Measurements from ENCODE around the gene CAMSAP3. TPM values are rescaled to one million over a fixed set of nuclear protein-coding genes. Genes with fewer than 3 reads are reported as not detected.

CAMSAP3 gene
- total and polyA plus RNA-seq, 2 experiments from 2014 or later, result 22.8 to 58.5 TPM

DNA sequence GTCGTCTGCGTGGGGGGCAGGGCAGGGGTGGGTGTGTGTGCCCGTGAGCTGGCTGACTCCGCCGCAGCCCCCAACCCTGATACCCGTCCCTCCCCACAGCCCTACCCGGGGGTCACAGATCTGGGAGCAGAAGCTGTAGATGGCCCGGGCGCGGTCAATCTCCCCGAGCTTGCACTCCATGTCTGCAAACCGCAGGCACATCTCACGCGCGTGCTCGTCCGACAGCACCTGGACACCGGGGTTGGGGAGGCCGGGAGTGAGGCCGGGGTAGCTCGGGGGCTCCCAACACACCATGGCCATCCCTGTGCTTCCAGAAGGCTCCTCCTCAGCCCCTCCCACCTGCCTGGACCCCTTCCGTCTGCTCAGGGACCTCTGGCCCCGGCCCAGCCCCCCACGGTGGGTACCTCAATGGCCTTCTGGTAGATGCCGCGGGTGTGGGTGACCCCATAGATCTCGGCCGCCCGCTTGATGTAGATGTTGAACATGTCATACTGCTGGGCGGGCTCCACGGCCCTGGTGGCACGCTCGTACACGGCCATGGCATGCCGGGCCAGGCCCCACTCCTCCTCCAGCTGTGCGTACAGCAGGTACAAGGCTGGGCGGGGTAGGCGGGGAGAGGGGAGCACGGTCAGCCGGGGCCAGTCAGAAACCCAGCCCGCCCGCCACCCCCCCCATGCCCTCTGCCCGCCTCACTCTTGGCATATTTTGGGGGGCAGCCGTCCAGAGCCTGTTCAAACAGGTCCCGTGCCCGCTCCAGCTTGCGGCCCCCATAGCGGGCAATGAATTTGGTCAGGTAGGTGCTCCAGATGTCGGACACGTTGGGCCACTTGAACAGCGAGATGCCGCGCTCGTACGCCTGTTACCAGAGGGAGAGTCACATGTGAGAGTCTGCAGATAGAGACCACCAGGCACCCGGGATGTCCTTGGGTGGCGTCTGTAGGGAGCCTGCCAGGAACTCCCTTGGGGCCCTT is 25.1 kb downstream of the CAMSAP3 start:
- no peaks in the 10 kb centered on the region for H3K79me2 ChIP-seq
- TF ChIP-seq, protein P1, sequence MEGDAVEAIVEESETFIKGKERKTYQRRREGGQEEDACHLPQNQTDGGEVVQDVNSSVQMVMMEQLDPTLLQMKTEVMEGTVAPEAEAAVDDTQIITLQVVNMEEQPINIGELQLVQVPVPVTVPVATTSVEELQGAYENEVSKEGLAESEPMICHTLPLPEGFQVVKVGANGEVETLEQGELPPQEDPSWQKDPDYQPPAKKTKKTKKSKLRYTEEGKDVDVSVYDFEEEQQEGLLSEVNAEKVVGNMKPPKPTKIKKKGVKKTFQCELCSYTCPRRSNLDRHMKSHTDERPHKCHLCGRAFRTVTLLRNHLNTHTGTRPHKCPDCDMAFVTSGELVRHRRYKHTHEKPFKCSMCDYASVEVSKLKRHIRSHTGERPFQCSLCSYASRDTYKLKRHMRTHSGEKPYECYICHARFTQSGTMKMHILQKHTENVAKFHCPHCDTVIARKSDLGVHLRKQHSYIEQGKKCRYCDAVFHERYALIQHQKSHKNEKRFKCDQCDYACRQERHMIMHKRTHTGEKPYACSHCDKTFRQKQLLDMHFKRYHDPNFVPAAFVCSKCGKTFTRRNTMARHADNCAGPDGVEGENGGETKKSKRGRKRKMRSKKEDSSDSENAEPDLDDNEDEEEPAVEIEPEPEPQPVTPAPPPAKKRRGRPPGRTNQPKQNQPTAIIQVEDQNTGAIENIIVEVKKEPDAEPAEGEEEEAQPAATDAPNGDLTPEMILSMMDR (IDR thresholded peaks at IDR 0.05; ENCODE audit: poor library complexity), result no peak
- no peak for TF ChIP-seq EZH2phosphoT487 (IDR thresholded peaks at IDR 0.05; ENCODE audit: low read depth, severe bottlenecking, unreplicated experiment)
- no peak for TF ChIP-seq EZH2 (IDR thresholded peaks at IDR 0.05; ENCODE audit: borderline replicate concordance)
- WGBS (ENCODE audit: low lambda C conversion rate, missing lambda C conversion rate), result 97% methylated on average over 41 of the region's 57 CpGs
- H3K9me2 ChIP-seq (replicated peaks; ENCODE audit: insufficient read depth), result no peaks in the 10 kb centered on the region
- no peak for DNase-seq (ENCODE audit: low spot score)
- H3K4me3 ChIP-seq, result no peak overlapping the region
- no peaks in the 10 kb centered on the region for H4K20me1 ChIP-seq (ENCODE audit: insufficient read depth, poor library complexity, severe bottlenecking)
- H3K27me3 ChIP-seq, result no peaks in the 10 kb centered on the region
- no peaks in the 10 kb centered on the region for H3K4me1 ChIP-seq (ENCODE audit: insufficient read depth)
- no peaks in the 10 kb centered on the region for H3K9me3 ChIP-seq (ENCODE audit: low read depth)
- H3K36me3 ChIP-seq (replicated peaks; ENCODE audit: insufficient read depth, low read depth), result no peaks in the 10 kb centered on the region
- H3K27ac ChIP-seq, result no peak overlapping the region
- no peak overlapping the region for H2AFZ ChIP-seq
- no peak overlapping the region for H3K4me2 ChIP-seq

DNA sequence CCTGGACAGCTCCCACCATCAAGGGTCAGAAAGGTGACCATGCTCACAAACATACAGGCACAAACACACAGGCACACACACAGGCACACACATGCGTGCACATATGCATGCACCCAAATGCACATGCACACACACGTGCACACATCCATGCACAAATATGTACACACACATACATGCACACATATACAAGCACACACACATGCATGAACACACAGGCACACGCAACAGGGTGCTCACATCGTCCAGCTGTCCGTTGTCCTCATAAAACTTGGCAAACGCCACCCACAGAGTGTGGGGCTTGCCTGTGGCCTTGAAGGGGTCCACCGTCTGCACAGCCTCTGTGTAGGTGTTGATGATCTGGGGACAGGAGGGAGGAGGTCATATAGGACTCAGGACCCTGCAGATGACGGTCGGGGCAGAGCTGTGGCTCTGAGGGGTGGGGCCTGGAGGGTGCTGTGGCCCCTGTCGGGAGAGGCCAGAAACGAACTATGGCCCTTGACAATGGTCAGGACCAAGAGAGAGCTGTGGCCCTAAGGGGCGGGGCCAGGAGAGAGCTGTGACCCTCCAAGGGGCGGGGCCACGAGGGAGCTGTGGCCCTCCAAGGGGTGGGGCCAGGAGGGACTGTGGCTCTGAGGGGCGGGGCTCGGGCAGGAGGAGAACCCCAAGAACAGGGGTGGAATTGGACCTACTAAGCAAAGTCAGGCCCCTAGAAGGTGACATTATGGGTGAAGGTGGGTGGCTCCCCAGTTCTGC is 27.4 kb downstream of the CAMSAP3 start:
- no peak for DNase-seq (ENCODE audit: low spot score)
- no peaks in the 10 kb centered on the region for H3K27me3 ChIP-seq
- peaks cover 2% of the 10 kb centered on the region for H3K4me1 ChIP-seq (ENCODE audit: insufficient read depth)
- no peak overlapping the region for H2AFZ ChIP-seq
- WGBS (ENCODE audit: low lambda C conversion rate, missing lambda C conversion rate), result 91% methylated on average over 8 of the region's 16 CpGs
- H3K4me3 ChIP-seq, result no peak overlapping the region
- no peaks in the 10 kb centered on the region for H4K20me1 ChIP-seq (ENCODE audit: insufficient read depth, poor library complexity, severe bottlenecking)
- TF ChIP-seq EZH2phosphoT487 (IDR thresholded peaks at IDR 0.05; ENCODE audit: low read depth, severe bottlenecking, unreplicated experiment), result no peak
- TF ChIP-seq, protein P1 (IDR thresholded peaks at IDR 0.05; ENCODE audit: poor library complexity), result no peak
- TF ChIP-seq EZH2 (IDR thresholded peaks at IDR 0.05; ENCODE audit: borderline replicate concordance), result no peak
- H3K36me3 ChIP-seq (replicated peaks; ENCODE audit: insufficient read depth, low read depth), result no peaks in the 10 kb centered on the region
- H3K79me2 ChIP-seq, result peaks cover 20% of the 10 kb centered on the region
- no peak overlapping the region for H3K27ac ChIP-seq
- no peaks in the 10 kb centered on the region for H3K9me3 ChIP-seq (ENCODE audit: low read depth)
- H3K9me2 ChIP-seq (replicated peaks; ENCODE audit: insufficient read depth), result no peaks in the 10 kb centered on the region
- no peak overlapping the region for H3K4me2 ChIP-seq

DNA sequence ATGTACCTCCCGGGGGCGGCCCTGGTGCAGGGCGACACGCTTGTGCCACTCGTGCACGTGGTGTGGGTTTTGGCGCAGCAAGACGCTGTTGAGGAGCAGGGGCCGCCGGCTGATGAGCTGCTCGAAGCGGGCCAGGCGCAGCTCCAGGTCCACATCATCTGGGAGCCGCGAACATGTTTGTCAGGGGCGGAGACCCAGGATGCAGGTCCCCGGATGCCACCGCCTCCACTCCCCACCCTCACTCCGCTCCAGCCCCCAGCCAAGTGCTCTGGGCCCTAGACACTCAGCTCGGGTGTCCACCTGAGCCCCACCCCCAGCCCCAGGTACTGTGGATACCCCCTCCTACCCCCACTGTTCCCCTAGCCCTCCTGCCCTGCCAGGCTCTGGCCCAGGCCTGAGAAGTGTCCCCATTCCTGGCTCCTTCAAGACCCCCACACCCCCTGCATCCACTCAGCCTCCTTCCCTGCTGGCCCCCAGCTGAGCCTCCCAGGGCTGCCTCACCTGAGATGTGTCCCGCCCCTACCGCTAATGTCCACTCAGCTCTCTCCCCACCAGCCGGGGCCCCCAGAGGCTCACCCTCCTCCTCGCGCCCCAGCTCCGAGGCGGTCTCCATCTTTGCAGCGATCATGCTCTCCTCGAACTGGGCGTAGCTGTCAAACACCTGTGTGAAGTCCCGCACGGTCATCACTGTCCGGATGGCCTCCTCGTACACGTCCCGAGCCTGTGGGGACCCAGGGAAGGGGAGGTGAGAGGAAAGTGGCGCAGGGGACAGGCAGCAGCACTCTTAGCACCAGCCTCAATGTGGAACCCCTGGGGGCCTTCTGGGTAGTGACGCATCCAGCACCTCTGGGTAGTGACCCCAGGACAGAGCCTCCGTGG is 28.3 kb downstream of the CAMSAP3 start:
- no peak for DNase-seq (ENCODE audit: low spot score)
- H3K79me2 ChIP-seq, result peaks cover 28% of the 10 kb centered on the region
- H3K4me1 ChIP-seq (ENCODE audit: insufficient read depth), result peaks cover 8% of the 10 kb centered on the region
- WGBS (ENCODE audit: low lambda C conversion rate, missing lambda C conversion rate), result 98% methylated on average over 31 of the region's 39 CpGs
- no peak overlapping the region for H3K27ac ChIP-seq
- H2AFZ ChIP-seq, result no peak overlapping the region
- no peaks in the 10 kb centered on the region for H3K36me3 ChIP-seq (replicated peaks; ENCODE audit: insufficient read depth, low read depth)
- H3K27me3 ChIP-seq, result no peaks in the 10 kb centered on the region
- no peak overlapping the region for H3K4me3 ChIP-seq
- no peaks in the 10 kb centered on the region for H3K9me2 ChIP-seq (replicated peaks; ENCODE audit: insufficient read depth)
- H3K9me3 ChIP-seq (ENCODE audit: low read depth), result no peaks in the 10 kb centered on the region
- TF ChIP-seq EZH2 (IDR thresholded peaks at IDR 0.05; ENCODE audit: borderline replicate concordance) (no peak), EZH2phosphoT487 (IDR thresholded peaks at IDR 0.05; ENCODE audit: low read depth, severe bottlenecking, unreplicated experiment) (no peak)
- TF ChIP-seq, protein P1 (IDR thresholded peaks at IDR 0.05; ENCODE audit: poor library complexity), result no peak
- no peaks in the 10 kb centered on the region for H4K20me1 ChIP-seq (ENCODE audit: insufficient read depth, poor library complexity, severe bottlenecking)
- no peak overlapping the region for H3K4me2 ChIP-seq

Measured in hepatocyte (in vitro differentiated cells).